Stomach smooth muscle (tissue), 2 donors: ENCODE results near the gene CDK17.

Source experiments
- H3K27ac ChIP-seq: one replicate; pipeline ENCODE4 v1.7.0; 2013; ENCODE audit warnings: mild to moderate bottlenecking, low read length, inconsistent platforms
- H3K27me3 ChIP-seq, 2 donors: one replicate each; pipeline ENCODE4 v1.7.0; 2013; ENCODE audit warnings: low read length in 2 of 2; ENCODE audit not compliant: insufficient read depth in 2 of 2, control insufficient read depth in 1 of 2
- H3K36me3 ChIP-seq, 2 donors: one replicate each; pipeline ENCODE4 v1.7.0; 2013; ENCODE audit warnings: low read length in 2 of 2; ENCODE audit not compliant: control insufficient read depth in 2 of 2, insufficient read depth in 2 of 2
- H3K4me1 ChIP-seq: one replicate; pipeline ENCODE4 v1.7.0; 2013; ENCODE audit warnings: low read length; ENCODE audit not compliant: control insufficient read depth, insufficient read depth
- H3K4me3 ChIP-seq, 2 donors: one replicate each; pipeline ENCODE4 v1.7.0; 2013; ENCODE audit warnings: low read length in 2 of 2
- H3K9ac ChIP-seq, 2 donors: one replicate each; pipeline ENCODE4 v1.7.0; 2013; ENCODE audit warnings: low read length in 2 of 2, mild to moderate bottlenecking in 1 of 2
- H3K9me3 ChIP-seq, 2 donors: one replicate each; pipeline ENCODE4 v1.7.0; 2013; ENCODE audit warnings: low read length in 2 of 2; ENCODE audit not compliant: control insufficient read depth in 2 of 2
- donor health status: healthy.
- donor health status: Pancreatic carcinoma.

The CDK17 gene

GRCh38 chr12:96230646-96231045, 169.6 kb downstream of the CDK17 start:
- peaks cover 0 to 4% of the 10 kb centered on the region in 2 donors for H3K36me3 ChIP-seq
- H3K27ac ChIP-seq = peak overlapping the region; percentile 55
- H3K9me3 ChIP-seq = no peaks in the 10 kb centered on the region
- H3K27me3 ChIP-seq = no peaks in the 10 kb centered on the region
- no peak overlapping the region for H3K4me3 ChIP-seq
- peaks cover 33% of the 10 kb centered on the region for H3K4me1 ChIP-seq
- H3K9ac ChIP-seq = no peak overlapping the region

- H3K9me3 ChIP-seq = no peaks in the 10 kb centered on the region
- no peak overlapping the region for H3K27ac ChIP-seq
- peaks cover 0 to 4% of the 10 kb centered on the region in 2 donors for H3K36me3 ChIP-seq
- no peak overlapping the region for H3K9ac ChIP-seq
- no peaks in the 10 kb centered on the region for H3K27me3 ChIP-seq
- H3K4me3 ChIP-seq = no peak overlapping the region
- H3K4me1 ChIP-seq = peaks cover 28% of the 10 kb centered on the region
These were observed 171.5 kb downstream of the CDK17 start for GRCh38 chr12:96228566-96229248.
